Measurements from ENCODE around the gene FER1L5.
"Not testable (repeated sequence)": the region's sequence is repeated elsewhere in the genome, so short reads cannot be mapped to it uniquely, and the experiment has no call there.

FER1L5 gene

DNA sequence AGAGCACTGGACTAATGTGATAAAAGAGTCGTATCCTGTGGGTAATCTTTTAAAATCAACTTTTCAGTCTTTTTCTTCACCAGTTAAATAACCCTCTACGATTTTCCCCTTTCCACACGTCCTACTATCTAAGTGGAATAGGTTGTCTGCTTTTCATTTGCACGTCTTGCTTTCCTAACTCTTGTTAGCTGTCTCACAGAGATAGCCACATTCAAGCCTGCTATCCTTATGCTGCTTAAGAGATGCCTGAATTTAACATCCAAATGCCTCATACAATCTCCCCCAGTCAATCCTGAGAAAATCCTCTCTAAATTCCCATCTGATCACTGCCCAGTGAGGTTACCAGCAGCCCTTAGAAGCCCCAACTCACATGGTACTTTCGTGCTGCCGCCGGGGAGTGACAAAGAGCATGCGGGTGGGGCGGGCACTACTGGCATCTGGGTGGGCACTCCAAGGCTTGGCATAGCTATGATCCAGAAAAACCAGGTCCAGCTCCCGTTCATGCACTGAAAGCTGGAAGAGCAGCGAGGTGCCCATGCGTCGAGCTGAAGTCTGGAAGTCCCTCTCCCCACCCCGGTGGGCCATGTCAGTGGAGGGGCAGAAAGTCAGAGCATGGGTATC is 5.9 kb upstream of the FER1L5 start:
- DNase-seq = no peak

GRCh38 chr2:96637385-96638143 is 5.0 kb upstream of the FER1L5 start:
- DNase-seq = peak; percentile 26

DNA sequence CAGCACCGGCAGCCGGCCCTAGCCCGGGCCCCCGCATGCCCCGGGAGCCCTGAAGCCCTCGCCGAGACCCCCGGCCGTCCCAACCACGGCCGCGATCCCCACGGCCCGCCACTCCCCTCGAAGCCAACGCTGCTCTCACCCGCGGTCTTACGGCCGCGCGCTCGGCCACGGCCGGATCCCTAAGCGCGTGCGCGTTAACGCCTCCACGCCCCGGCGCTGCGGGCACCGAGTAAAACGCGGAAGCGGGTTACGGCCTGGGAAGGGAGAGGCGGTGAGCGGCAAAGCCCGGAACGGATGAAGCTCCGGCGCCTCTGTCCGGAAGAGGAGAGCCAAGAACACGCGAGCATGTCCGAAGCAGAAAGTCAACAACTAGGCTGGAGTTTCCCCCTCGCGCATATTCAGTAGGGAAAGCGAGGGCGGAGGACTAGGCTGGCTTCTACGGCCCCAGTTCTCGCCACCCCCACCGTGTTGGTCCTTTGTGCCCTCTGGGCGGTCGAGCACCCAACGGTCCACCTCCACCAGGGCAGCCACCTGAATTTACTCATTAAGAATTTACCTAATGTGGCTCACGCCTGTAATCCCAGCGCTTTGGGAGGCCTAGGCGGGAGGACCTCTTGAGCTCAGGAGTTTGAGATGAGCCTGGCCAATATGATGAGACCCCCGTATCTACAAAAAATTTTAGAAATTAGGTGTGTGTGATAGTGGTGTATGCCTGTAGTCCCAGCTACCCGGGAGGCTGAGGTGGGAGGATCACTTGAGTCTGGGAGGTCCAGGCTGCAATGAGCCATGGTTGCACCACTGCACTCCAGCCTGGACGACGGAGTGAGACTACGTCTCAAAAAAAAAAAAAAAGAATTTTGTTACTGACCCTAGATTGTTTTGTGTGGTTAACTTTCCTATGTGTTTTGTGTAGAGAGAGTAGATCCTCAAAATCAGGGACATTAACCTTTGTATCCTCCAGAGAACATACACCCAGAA is 4.1 kb upstream of the FER1L5 start, which contains the start of gene KANSL3:
TSS of gene KANSL3 (minus strand) at position 169 of the 978 bp plus-strand sequence. CDS start 1,177 bp downstream, outside the sequence.
- peak; percentile 74 for DNase-seq

DNA sequence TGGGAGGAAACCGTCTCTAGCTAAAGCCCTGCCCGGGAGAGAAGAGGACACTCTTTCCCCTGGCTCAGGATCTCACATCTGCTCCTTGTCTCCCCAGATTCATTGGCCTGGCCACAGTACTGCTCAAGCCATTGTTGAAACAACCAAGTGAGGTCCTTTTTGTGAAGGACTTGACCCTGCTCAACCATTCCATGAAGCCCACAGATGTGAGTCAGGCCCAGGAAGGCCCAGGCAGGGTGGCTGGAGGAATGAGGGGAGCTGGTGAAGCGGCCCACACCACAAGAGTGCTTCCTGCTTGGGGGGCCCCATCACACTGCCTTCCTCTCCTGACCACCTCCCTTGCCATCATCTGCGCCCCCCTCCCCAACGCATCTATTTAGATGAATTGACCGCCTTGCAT is 5.1 kb downstream of the FER1L5 start:
- DNase-seq = no peak

- DNase-seq = no peak
Observed at GRCh38 chr2:96648306-96648930, 5.9 kb downstream of the FER1L5 start.

DNA sequence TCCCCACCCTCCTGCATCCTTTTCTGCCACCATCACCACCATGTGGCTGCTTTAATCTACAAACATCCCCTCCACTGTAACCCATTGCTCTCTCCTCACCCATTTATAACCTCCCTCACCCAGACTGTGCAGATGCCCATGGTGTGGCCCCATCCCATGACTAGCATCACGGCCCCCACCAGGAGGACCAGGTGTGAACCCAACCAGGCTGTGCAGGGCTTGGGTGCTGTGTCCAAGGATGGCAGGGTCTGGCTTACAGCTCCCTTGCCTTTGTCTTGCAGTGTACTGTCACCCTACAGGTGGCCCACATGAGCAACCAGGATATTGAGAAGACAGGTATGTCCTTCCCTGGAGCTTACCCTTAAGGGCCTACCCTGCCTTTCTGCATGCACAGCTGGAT is 6.8 kb downstream of the FER1L5 start:
- DNase-seq = no peak

- DNase-seq = no peak
Observed at GRCh38 chr2:96651793-96652192, 9.2 kb downstream of the FER1L5 start.

DNA sequence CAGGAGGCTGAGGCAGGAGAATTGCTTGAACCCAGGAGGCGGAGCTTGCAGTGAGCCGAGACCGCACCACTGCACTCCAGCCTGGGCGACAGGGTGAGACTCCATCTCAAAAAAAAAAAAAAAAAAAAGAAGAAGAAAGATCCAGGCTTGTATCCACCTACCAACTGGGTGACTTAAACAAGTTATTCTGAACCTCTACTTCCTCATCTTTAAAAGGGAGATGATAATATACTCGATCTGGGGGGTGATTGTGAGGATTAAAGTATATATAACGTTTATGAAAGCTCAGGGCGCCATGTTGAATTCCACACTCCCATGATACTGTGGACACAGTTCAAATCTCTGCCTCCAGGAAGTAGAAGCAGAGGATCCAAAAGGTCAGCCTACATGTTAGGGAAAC is 12.2 kb downstream of the FER1L5 start:
- not testable (repeated sequence) for DNase-seq

- no peak for DNase-seq
Observed at GRCh38 chr2:96655526-96655925, 13.0 kb downstream of the FER1L5 start.

- no peak for DNase-seq
Observed at GRCh38 chr2:96656540-96656939, 14.0 kb downstream of the FER1L5 start.

DNA sequence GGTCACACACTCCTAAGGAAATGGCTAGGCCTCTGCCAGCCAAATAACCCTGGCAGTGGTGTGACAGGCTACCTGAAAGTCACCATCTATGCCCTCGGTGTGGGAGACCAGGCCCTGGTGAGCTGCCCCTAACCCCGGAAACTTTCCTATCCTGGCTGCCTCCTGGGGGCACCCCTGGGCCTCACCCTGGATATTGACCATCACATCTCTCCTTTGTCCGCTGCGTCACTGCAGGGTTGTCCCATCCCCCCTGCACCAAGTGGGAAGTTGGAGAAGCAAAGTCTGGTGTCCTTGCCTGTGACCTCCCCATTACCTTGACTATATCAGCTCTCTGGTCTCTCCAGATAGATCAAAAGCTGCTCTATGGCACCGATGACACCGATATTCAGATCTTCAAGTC is 18.8 kb downstream of the FER1L5 start:
- DNase-seq = no peak

- DNase-seq = no peak
Observed at GRCh38 chr2:96662360-96662759, 19.8 kb downstream of the FER1L5 start.

GRCh38 chr2:96663177-96663576 is 20.6 kb downstream of the FER1L5 start:
- no peak for DNase-seq

DNA sequence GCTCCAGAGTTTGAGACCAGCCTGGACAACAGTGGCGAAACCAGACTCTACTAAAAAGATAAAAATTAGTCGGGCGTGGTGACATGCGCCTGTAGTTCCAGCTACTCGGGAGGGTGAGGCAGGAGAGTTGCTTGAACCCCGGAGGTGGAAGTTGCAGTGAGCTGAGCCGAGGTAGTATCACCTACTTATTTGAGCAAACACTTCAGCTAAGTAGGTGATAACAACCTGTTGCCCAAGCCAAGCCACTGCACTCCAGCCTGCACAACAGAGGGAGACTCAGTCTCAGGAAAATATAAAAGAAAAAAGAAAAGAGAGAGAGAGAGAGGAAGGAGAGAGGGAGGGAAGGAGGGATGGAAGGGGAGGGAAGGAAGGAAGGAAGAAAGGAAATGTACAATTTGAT is 21.3 kb downstream of the FER1L5 start:
- DNase-seq = no peak

DNA sequence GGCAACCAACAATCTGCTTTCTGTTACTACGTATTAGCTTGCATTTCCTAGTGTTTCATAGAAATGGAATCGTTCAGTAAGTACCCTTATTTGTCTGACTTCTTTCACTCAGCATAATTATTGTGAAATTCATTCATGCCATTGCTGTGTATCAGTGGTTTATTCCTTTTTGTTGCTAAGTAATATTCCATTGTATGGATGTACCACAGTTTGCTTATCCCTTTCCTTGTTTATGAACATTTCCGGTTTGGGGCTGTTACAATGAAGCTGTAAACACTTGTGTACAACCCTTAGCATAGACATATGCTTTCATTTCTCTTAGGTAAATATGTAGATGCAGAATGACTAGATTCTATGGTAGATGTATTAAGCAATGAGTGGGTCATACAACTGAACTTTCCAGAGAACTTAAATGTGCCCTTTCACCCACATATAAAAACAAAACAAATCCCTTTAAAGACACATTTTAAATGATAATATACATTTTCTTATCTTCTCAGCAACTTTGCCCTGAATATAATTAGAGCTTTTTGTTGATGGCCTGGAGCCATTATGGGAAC is 21.9 kb downstream of the FER1L5 start:
- no peak for DNase-seq

DNA sequence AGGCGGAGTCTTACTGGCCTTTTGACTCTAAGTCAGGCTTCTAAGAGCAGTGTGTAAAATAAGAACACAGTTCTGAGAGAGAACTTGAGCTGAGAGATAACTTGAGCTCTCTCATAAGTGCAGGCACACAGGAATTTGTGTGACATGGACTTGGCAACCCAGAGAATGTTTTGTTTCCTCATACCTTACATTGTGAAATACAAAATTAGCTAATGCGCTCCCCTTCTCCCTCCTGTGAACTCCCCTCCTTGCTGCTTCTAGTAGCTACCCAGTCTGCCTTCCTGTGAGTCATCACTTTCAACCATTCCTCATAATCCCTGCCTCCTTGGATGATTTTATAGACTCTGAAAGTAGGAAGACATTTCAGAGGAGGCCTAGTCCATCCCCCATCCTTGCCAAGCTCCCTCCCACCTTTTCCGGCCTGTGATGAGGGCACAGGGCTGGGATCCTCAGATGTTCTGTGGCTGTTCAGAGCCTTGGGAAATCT is 22.6 kb downstream of the FER1L5 start:
- no peak for DNase-seq

DNA sequence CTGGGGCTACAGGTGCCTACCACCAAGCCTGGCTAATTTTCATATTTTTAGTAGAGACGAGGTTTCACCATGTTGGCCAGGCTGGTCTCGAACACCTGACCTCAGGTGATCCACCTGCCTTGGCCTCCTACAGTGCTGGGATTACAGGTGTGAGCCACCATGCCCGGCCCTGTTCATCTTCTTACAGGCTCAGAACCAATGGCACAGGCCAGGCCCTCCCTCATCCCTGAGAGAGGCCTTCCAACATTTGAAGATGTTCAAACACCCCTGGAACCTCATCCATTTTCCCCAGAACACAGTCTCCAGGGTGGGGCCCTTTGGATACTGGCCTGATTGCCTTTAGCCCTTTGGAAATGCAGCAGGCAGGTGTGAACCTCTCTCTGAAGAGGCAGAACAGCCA is 23.2 kb downstream of the FER1L5 start:
- not testable (repeated sequence) for DNase-seq

GRCh38 chr2:96668771-96669170 is 26.2 kb downstream of the FER1L5 start:
- DNase-seq = no peak

GRCh38 chr2:96669539-96670215 is 27.1 kb downstream of the FER1L5 start:
- no peak for DNase-seq

- peak; percentile 8 for DNase-seq
Observed at GRCh38 chr2:96679848-96680247, 37.3 kb downstream of the FER1L5 start.

GRCh38 chr2:96680561-96681141 is 38.1 kb downstream of the FER1L5 start:
- no peak for DNase-seq
